SK-N-SH (cell line): Measurements from ENCODE around the gene P4HTM.

Source experiments
- CHD2 ChIP-seq: fragments of 150-350 bp; IDR thresholded peaks from 2 replicates; pipeline ENCODE4 v1.6.1; 2018; ENCODE audit warnings: low read length; ENCODE audit not compliant: partially characterized antibody
- EP300 ChIP-seq, 2 experiments: IDR thresholded peaks; 2 replicates each; pipeline versions ENCODE4 v1.4.0 to v1.6.1; 2012; ENCODE audit warnings: borderline replicate concordance in 1 of 2, low read depth in 1 of 2, low read length in 1 of 2
- GATA2 ChIP-seq: sonication (generic); formaldehyde crosslinking; IDR thresholded peaks from 2 replicates; pipeline ENCODE4 v1.5.0; 2020; ENCODE audit warnings: mild to moderate bottlenecking, missing genetic modification reagents
- MXI1 ChIP-seq: IDR thresholded peaks from 2 replicates; pipeline ENCODE4 v1.6.1; 2012; ENCODE audit warnings: mild to moderate bottlenecking, low read depth, low read length, improper control_type of control experiment
- SMC3 ChIP-seq: IDR thresholded peaks from 2 replicates; pipeline ENCODE4 v1.6.1; 2012; ENCODE audit warnings: low read depth, low read length, improper control_type of control experiment
- TAF1 ChIP-seq: IDR thresholded peaks from 2 replicates; pipeline ENCODE4 v1.6.1; 2012; ENCODE audit warnings: low read depth, mild to moderate bottlenecking, low read length, moderate library complexity, borderline replicate concordance
- YY1 ChIP-seq: IDR thresholded peaks from 2 replicates; pipeline ENCODE4 v1.4.0; 2012; ENCODE audit warnings: low read depth, mild to moderate bottlenecking
- TF ChIP-seq, protein P1 (sequence below): IDR thresholded peaks from 2 replicates; pipeline ENCODE4 v1.6.1; 2012; ENCODE audit warnings: mild to moderate bottlenecking, low read depth, low read length, moderate library complexity
- TF ChIP-seq, protein P2 (sequence below): fragments of 200-600 bp; sonication (generic); IDR thresholded peaks from 2 replicates; pipeline ENCODE4 v1.6.1; 2017; ENCODE audit warnings: antibody characterized with exemption, mild to moderate bottlenecking, moderate library complexity
- TF ChIP-seq, protein P3 (sequence below): fragments of 150-350 bp; IDR thresholded peaks from 2 replicates; pipeline ENCODE4 v1.6.1; 2017; ENCODE audit warnings: antibody characterized with exemption, low read length, low read depth, borderline replicate concordance
- TF ChIP-seq, protein P4 (sequence below): IDR thresholded peaks from 2 replicates; pipeline ENCODE4 v1.4.0; 2012; ENCODE audit warnings: low read depth
- TF ChIP-seq, protein P5 (sequence below): IDR thresholded peaks from 2 replicates; pipeline ENCODE4; 2012

DNA sequence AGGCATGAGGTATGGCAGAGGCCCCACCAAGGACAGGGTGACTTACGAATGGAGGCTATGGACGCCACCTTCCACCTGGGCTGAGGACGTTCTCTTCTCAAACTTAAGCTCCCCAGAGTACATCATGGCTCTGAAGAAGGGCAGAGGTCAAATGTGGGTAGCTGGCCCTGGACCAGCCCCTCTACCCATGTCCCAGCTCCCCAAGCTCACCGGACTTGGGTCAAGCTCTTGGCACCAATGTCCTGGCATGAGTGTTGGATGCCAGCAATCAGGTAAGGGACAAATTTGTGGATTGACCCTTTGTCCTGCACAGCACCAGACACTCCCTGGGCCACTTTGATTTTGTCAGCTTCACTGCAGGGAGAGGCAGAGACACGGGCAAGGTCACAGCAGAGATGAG is 34.4 kb downstream of the P4HTM start:
- TF ChIP-seq, protein P1, sequence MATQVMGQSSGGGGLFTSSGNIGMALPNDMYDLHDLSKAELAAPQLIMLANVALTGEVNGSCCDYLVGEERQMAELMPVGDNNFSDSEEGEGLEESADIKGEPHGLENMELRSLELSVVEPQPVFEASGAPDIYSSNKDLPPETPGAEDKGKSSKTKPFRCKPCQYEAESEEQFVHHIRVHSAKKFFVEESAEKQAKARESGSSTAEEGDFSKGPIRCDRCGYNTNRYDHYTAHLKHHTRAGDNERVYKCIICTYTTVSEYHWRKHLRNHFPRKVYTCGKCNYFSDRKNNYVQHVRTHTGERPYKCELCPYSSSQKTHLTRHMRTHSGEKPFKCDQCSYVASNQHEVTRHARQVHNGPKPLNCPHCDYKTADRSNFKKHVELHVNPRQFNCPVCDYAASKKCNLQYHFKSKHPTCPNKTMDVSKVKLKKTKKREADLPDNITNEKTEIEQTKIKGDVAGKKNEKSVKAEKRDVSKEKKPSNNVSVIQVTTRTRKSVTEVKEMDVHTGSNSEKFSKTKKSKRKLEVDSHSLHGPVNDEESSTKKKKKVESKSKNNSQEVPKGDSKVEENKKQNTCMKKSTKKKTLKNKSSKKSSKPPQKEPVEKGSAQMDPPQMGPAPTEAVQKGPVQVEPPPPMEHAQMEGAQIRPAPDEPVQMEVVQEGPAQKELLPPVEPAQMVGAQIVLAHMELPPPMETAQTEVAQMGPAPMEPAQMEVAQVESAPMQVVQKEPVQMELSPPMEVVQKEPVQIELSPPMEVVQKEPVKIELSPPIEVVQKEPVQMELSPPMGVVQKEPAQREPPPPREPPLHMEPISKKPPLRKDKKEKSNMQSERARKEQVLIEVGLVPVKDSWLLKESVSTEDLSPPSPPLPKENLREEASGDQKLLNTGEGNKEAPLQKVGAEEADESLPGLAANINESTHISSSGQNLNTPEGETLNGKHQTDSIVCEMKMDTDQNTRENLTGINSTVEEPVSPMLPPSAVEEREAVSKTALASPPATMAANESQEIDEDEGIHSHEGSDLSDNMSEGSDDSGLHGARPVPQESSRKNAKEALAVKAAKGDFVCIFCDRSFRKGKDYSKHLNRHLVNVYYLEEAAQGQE = no peak
- TF ChIP-seq GATA2 (CRISPR knock-in tag) = no peak
- no peak for TF ChIP-seq EP300 (IDR thresholded peaks at IDR 0.05; ENCODE audit: borderline replicate concordance in 1 of 2, low read depth in 1 of 2, low read length in 1 of 2)
- TF ChIP-seq, protein P2, sequence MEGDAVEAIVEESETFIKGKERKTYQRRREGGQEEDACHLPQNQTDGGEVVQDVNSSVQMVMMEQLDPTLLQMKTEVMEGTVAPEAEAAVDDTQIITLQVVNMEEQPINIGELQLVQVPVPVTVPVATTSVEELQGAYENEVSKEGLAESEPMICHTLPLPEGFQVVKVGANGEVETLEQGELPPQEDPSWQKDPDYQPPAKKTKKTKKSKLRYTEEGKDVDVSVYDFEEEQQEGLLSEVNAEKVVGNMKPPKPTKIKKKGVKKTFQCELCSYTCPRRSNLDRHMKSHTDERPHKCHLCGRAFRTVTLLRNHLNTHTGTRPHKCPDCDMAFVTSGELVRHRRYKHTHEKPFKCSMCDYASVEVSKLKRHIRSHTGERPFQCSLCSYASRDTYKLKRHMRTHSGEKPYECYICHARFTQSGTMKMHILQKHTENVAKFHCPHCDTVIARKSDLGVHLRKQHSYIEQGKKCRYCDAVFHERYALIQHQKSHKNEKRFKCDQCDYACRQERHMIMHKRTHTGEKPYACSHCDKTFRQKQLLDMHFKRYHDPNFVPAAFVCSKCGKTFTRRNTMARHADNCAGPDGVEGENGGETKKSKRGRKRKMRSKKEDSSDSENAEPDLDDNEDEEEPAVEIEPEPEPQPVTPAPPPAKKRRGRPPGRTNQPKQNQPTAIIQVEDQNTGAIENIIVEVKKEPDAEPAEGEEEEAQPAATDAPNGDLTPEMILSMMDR = no peak
- TF ChIP-seq, protein P3, sequence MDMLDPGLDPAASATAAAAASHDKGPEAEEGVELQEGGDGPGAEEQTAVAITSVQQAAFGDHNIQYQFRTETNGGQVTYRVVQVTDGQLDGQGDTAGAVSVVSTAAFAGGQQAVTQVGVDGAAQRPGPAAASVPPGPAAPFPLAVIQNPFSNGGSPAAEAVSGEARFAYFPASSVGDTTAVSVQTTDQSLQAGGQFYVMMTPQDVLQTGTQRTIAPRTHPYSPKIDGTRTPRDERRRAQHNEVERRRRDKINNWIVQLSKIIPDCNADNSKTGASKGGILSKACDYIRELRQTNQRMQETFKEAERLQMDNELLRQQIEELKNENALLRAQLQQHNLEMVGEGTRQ = no peak
- TF ChIP-seq TAF1 = no peak
- TF ChIP-seq YY1 = no peak
- no peak for TF ChIP-seq MXI1
- no peak for TF ChIP-seq CHD2
- TF ChIP-seq SMC3 = no peak
- TF ChIP-seq, protein P4, sequence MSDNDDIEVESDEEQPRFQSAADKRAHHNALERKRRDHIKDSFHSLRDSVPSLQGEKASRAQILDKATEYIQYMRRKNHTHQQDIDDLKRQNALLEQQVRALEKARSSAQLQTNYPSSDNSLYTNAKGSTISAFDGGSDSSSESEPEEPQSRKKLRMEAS = no peak
- TF ChIP-seq, protein P5, sequence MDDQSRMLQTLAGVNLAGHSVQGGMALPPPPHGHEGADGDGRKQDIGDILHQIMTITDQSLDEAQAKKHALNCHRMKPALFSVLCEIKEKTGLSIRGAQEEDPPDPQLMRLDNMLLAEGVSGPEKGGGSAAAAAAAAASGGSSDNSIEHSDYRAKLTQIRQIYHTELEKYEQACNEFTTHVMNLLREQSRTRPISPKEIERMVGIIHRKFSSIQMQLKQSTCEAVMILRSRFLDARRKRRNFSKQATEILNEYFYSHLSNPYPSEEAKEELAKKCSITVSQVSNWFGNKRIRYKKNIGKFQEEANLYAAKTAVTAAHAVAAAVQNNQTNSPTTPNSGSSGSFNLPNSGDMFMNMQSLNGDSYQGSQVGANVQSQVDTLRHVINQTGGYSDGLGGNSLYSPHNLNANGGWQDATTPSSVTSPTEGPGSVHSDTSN = no peak
